Left renal cortex interstitium (tissue), 4 donors: ENCODE measurements around the gene THBS3. TPM values are rescaled to one million over a fixed set of nuclear protein-coding genes. Genes with fewer than 3 reads are reported as not detected.
"Not testable (repeated sequence)": the region's sequence is repeated elsewhere in the genome, so short reads cannot be mapped to it uniquely, and the experiment has no call there.

ENCODE experiments used
- DNase-seq, 4 donors: peaks; one replicate each; pipeline ENCODE4 v3.0.0-alpha.2; 2013; ENCODE audit warnings: low read depth in 4 of 4, low spot score in 2 of 4, missing footprints in 1 of 4
- polyA plus RNA-seq, 4 donors: library from polyadenylated mRNA; unstranded; fragments of 120-200 nt; gene quantifications; one replicate each; pipeline ENCODE4 v1.2.1, GENCODE V29; 2013; ENCODE audit not compliant: insufficient read length in 4 of 4

The THBS3 gene
- polyA plus RNA-seq, 4 donors, result 26.3 to 54.2 (median 37.5) TPM

GRCh38 chr1:155164625-155165024 is 43.1 kb downstream of the THBS3 start:
- not testable (repeated sequence) for DNase-seq

- DNase-seq, result not testable (repeated sequence)
These were observed 43.9 kb downstream of the THBS3 start for GRCh38 chr1:155163785-155164184.

- not testable (repeated sequence) for DNase-seq
These were observed 45.1 kb downstream of the THBS3 start for GRCh38 chr1:155162631-155163030.

GRCh38 chr1:155160128-155160527 is 47.6 kb downstream of the THBS3 start:
- DNase-seq, result no peak

GRCh38 chr1:155158991-155159390 is 48.7 kb downstream of the THBS3 start:
- DNase-seq, result no peak

- not testable (repeated sequence) for DNase-seq
These were observed 51.6 kb downstream of the THBS3 start for GRCh38 chr1:155155996-155156643.

Other genes with a start within 250 kb of the THBS3 start
- 10 to 100 TPM; 41.4 to 51.2 (median 47.0) TPM for gene PYGO2, start 246.1 kb downstream of the THBS3 start, polyA plus RNA-seq
- 10 to 100 TPM; 71.9 to 91.5 (median 80.8) TPM for gene SHC1, start 237.2 kb downstream of the THBS3 start, polyA plus RNA-seq
- 10 to 100 TPM; 82.3 to 99.0 (median 91.8) TPM for gene CKS1B, start 233.2 kb downstream of the THBS3 start, polyA plus RNA-seq
- gene FLAD1, start 224.6 kb downstream of the THBS3 start, polyA plus RNA-seq, result 10 to 100 TPM; 27.4 to 38.7 (median 32.6) TPM
- gene LENEP, start 214.3 kb downstream of the THBS3 start, polyA plus RNA-seq, result 1 to 10 TPM in 1 of 4 donors, under 1 TPM in 3; 0.27 to 1.4 (median 0.60) TPM
- gene ZBTB7B, start 205.1 kb downstream of the THBS3 start, polyA plus RNA-seq, result 10 to 100 TPM; 11.8 to 17.9 (median 15.4) TPM
- 1 to 10 TPM; 1.1 to 2.5 (median 1.9) TPM for gene DCST2, start 174.1 kb downstream of the THBS3 start, polyA plus RNA-seq
- gene DCST1, start 174.1 kb downstream of the THBS3 start, polyA plus RNA-seq, result under 1 TPM; 0.14 to 0.44 (median 0.35) TPM
- gene ADAM15, start 156.6 kb downstream of the THBS3 start, polyA plus RNA-seq, result 10 to 100 TPM; 36.7 to 55.8 (median 55.4) TPM
- gene EFNA4, start 144.2 kb downstream of the THBS3 start, polyA plus RNA-seq, result 10 to 100 TPM; 18.1 to 24.5 (median 21.3) TPM
- 1 to 10 TPM; 4.9 to 9.4 (median 6.7) TPM for gene EFNA3, start 129.1 kb downstream of the THBS3 start, polyA plus RNA-seq
- gene EFNA1, start 80.0 kb downstream of the THBS3 start, polyA plus RNA-seq, result 10 to 100 TPM; 58.7 to 76.2 (median 70.8) TPM
- 10 to 100 TPM; 51.5 to 61.1 (median 55.4) TPM for gene SLC50A1, start 72.0 kb downstream of the THBS3 start, polyA plus RNA-seq
- gene DPM3, start 67.4 kb downstream of the THBS3 start, polyA plus RNA-seq, result 10 to 100 TPM; 31.3 to 64.7 (median 45.2) TPM
- 100 to 1,000 TPM; 124 to 166 (median 137) TPM for gene KRTCAP2, start 34.6 kb downstream of the THBS3 start, polyA plus RNA-seq
- 1 to 10 TPM; 2.7 to 6.4 (median 4.9) TPM for gene TRIM46, start 34.0 kb downstream of the THBS3 start, polyA plus RNA-seq
- 10 to 100 TPM; 38.3 to 49.0 (median 44.8) TPM for gene MTX1, start 798 bp upstream of the THBS3 start, polyA plus RNA-seq
- 10 to 100 TPM; 18.7 to 34.5 (median 28.5) TPM for gene ENTREP3, start 47.6 kb upstream of the THBS3 start, polyA plus RNA-seq
- gene SCAMP3, start 54.5 kb upstream of the THBS3 start, polyA plus RNA-seq, result 10 to 100 TPM; 58.8 to 71.7 (median 63.7) TPM
- 10 to 100 TPM; 63.7 to 96.6 (median 80.8) TPM for gene CLK2, start 65.6 kb upstream of the THBS3 start, polyA plus RNA-seq
- gene HCN3, start 69.6 kb upstream of the THBS3 start, polyA plus RNA-seq, result 10 to 100 TPM in 2 of 4 donors, 1 to 10 TPM in 2; 7.0 to 14.6 (median 11.2) TPM
- gene PKLR, start 93.5 kb upstream of the THBS3 start, polyA plus RNA-seq, result 1 to 10 TPM; 5.4 to 9.3 (median 8.7) TPM
- 100 to 1,000 TPM; 175 to 189 (median 181) TPM for gene FDPS, start 101.0 kb upstream of the THBS3 start, polyA plus RNA-seq
- 10 to 100 TPM; 30.3 to 43.0 (median 38.6) TPM for gene RUSC1, start 113.0 kb upstream of the THBS3 start, polyA plus RNA-seq